Fibroblast of skin of scalp (primary cell): ENCODE data around the gene IGFBP4.

Source experiments
- DNase-seq: peaks from one replicate; pipeline ENCODE4 v3.0.0-alpha.2; 2013

IGFBP4 gene

GRCh38 chr17:40493697-40494096 is 50.4 kb downstream of the IGFBP4 start:
- DNase-seq, result no peak

DNA sequence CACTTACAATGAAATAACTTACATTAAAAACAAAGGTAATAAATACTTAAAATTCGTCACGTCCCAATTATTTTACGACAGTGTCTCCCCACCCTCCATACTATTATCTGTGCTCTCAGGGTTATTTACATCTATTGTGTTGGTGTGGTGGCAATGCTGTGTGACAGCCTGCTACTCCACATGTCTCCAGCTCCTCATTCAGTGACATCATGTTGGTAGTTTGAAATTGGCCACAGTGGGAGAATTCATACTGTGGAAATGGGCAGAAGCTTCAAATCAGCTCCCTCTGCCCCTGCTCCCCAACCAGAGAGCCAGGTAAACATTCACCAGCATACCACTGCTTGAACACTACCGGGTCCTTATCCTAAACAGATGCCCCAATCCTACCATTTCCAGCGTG is 51.9 kb downstream of the IGFBP4 start:
- no peak for DNase-seq

GRCh38 chr17:40496170-40496569 is 52.9 kb downstream of the IGFBP4 start:
- DNase-seq, result no peak

GRCh38 chr17:40496634-40497420 is 53.6 kb downstream of the IGFBP4 start:
- no peak for DNase-seq

- no peak for DNase-seq
Observed at GRCh38 chr17:40497695-40498094, 54.4 kb downstream of the IGFBP4 start.

DNA sequence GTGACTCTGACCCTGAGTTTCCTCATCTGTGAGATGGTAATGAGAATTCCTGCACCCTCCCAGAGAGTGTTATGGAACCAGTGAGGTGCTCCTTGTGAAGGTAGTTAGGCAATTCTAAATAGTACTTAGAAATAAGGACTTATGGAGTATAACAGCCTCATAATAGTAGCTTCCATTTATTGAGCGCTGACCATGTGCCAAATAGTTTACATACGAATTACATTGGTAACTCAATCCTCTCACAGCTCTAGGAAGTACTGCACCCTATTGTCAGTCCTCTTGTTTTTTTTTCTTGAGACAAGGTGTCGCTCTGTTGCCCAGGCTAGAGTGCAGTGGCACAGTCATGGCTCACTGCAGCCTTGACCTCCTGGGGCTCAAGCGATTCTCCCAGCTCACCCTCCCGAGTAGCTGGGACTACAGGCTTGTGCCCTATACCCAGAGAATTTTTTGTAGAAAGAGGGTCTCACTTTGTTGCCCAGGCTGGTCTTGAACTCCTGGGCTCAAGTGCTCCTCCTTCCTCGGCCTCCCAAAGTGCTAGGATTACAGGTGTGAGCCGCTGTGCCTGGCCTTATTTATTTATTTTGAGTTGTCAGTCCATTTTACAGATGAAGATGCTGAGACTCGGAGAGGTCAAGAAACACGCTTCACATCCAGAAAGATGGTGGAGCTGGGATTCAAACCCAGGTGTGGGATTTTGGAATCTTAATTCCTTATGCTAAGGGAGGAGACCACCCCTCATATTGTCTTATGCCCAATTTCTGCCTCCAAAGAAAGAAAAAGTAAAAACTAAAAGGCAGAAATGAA is 55.2 kb downstream of the IGFBP4 start:
- DNase-seq, result no peak

DNA sequence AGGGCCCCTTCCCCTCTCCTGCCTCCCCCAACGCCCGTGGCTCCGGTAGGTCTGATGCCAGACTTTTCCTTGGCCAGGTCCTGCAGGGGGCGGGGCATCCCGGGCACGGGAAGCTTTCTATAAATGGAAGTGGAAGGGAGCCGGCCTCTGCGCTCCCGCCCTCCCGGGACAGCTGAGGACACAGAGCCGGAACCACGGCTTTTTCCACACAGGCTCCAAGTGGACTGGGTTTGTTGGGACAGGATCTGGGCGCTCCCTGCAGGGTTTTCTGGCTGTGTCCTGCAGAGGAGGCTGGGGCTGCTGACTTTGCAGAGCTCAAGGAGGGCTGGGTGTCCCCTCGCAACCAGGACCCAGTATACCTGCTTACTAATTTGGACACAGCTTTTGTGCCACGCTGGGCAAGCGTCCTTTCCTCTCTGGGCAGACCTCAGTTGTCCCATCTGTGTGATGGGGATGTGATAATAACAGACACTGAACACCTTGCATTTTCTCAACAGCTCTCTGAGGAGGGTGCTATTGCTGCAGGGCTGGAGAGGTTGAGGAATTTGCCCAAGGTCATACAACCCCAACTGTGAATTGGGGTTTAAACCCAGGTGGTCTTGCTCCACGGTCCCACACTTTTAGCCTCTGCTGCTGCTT is 56.4 kb downstream of the IGFBP4 start:
- DNase-seq, result peak; percentile 63

- DNase-seq, result no peak
Observed at GRCh38 chr17:40500190-40500589, 56.9 kb downstream of the IGFBP4 start.

- DNase-seq, result no peak
Observed at GRCh38 chr17:40500709-40501108, 57.5 kb downstream of the IGFBP4 start.

DNA sequence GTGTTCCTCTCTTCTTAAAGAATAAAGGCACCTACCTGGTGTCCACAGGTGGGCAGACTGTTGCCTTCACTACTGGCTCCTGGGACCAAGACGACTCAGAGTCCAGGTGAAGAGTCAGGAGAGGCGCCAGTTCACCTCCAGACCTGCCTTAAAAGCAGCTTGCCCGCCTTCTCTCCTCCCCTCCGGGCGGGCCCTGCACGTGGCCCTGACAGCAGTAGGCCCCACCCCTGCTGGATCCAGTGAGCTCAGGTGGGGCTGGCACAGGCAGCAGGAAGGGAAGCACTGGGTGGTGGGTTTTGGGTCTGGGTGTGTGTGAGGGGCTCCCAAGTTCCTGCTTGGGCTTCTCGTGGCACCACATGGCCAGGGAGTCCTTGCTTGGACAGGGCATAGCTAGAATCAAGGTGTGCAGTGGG is 58.3 kb downstream of the IGFBP4 start, which contains the start of gene TNS4:
TNS4 (minus strand) TSS at position 125 of the 413 bp plus-strand sequence. CDS start 5,198 bp downstream, outside the sequence.
- no peak for DNase-seq

DNA sequence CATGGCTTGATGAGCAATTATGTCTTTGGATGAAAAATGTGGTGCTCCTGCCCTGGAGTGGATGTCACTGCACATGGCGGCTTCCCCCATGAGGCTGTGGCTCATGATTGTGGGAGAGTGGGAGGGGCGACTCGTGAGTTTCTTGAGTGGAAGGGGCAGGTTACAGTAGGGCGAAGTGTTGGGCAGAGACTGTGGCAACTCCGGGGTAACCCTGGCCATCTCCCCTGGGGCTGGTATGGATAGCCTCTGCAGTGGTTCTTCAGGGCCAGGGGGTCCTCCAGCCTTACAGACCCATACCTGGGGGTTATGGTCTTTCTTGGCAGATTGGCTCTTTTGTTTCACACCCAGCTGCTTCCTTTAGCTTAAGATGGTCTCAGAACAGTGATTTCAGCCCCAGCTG is 59.5 kb downstream of the IGFBP4 start:
- no peak for DNase-seq

GRCh38 chr17:40503154-40503553 is 59.9 kb downstream of the IGFBP4 start:
- no peak for DNase-seq

GRCh38 chr17:40506786-40507185 is 63.5 kb downstream of the IGFBP4 start:
- DNase-seq, result no peak
